AG04449 (cell line): Measurements from ENCODE around the gene CNKSR3.
"Not testable (repeated sequence)": the region's sequence is repeated elsewhere in the genome, so short reads cannot be mapped to it uniquely, and the experiment has no call there.

Experiments
- CTCF ChIA-PET: fragments of 350-600 bp; formaldehyde crosslinking; extraction: SDS; loops from one replicate; lab custom pipeline; 2021; ENCODE audit warnings: antibody characterized with exemption; lab: Yijun Ruan, JAX
- POLR2A ChIA-PET: fragments of 400-600, 350-600 bp; formaldehyde crosslinking; extraction: SDS; loops from one replicate; lab custom pipeline; 2020; ENCODE audit warnings: antibody characterized with exemption, inconsistent platforms; lab: Yijun Ruan, JAX
- DNase-seq: peaks from one replicate; pipeline ENCODE4 v3.0.0-alpha.2; 2010; ENCODE audit warnings: low read depth, low spot score
- H3K4me3 ChIP-seq: 2 replicates; pipeline ENCODE4 v1.5.1; 2011; ENCODE audit warnings: low read depth, mild to moderate bottlenecking, control low read depth, low read length
- CTCF ChIP-seq: IDR thresholded peaks from one replicate; pipeline ENCODE4 v1.5.1; 2011; ENCODE audit warnings: mild to moderate bottlenecking, moderate library complexity, low read length, control low read depth, inconsistent platforms; ENCODE audit not compliant: insufficient read depth; ENCODE audit errors: missing control alignments

Gene CNKSR3

GRCh38 chr6:154549179-154549578 is 38.7 kb upstream of the CNKSR3 start:
- TF ChIP-seq CTCF, result no peak
- DNase-seq, result no peak
- no peak overlapping the region for H3K4me3 ChIP-seq
- ChIA-PET CTCF (no interaction called here), POLR2A (no interaction called here)

GRCh38 chr6:154548130-154548830 is 37.8 kb upstream of the CNKSR3 start:
- no peak for TF ChIP-seq CTCF
- POLR2A ChIA-PET, result no interaction called here
- no peak overlapping the region for H3K4me3 ChIP-seq
- CTCF ChIA-PET, result interaction anchor here (1.4 kb wide), 1 partner anchor 9 kb away, joined by 4 read pairs; no protein-coding TSS in a partner anchor
- no peak for DNase-seq

GRCh38 chr6:154543628-154544027 is 33.1 kb upstream of the CNKSR3 start:
- ChIA-PET CTCF (interaction anchor here (0.8 kb wide), 1 partner anchor 15 kb away, joined by 3 read pairs; no protein-coding TSS in a partner anchor), POLR2A (no interaction called here)
- H3K4me3 ChIP-seq, result no peak overlapping the region
- TF ChIP-seq CTCF, result no peak
- peak; percentile 16 for DNase-seq

- H3K4me3 ChIP-seq, result no peak overlapping the region
- POLR2A ChIA-PET, result no interaction called here
- CTCF ChIA-PET, result no interaction called here
- no peak for DNase-seq
- TF ChIP-seq CTCF, result no peak
Measured at GRCh38 chr6:154542747-154543146, 32.3 kb upstream of the CNKSR3 start.

GRCh38 chr6:154541837-154542236 is 31.4 kb upstream of the CNKSR3 start:
- POLR2A ChIA-PET, H3K4me3 ChIP-seq, DNase-seq, CTCF ChIA-PET: not testable (repeated sequence)

- H3K4me3 ChIP-seq, result no peak overlapping the region
- ChIA-PET POLR2A (no interaction called here), CTCF (no interaction called here)
- no peak for TF ChIP-seq CTCF
- no peak for DNase-seq
Measured at GRCh38 chr6:154539593-154540269, 29.2 kb upstream of the CNKSR3 start.
